CD14-positive monocyte (primary cell): Measurements from ENCODE around the gene MAGEB4. TPM values are rescaled to one million over a fixed set of nuclear protein-coding genes. Genes with fewer than 3 reads are reported as not detected.

Source experiments
- DNase-seq, 3 donors: peaks; one replicate each; pipeline ENCODE4 v3.0.0-alpha.2; 2011 to 2022
- H2AFZ ChIP-seq: 2 replicates; pipeline ENCODE4 v1.6.0; 2012; ENCODE audit warnings: mild to moderate bottlenecking, low read depth, low read length, inconsistent platforms; ENCODE audit not compliant: insufficient read depth, poor library complexity, severe bottlenecking
- H3K27ac ChIP-seq, 2 donors: 1 replicate in 1 of 2; 2 replicates in 1 of 2; pipeline ENCODE4 v1.5.1; 2012 to 2013; ENCODE audit warnings: low read length in 2 of 2, control low read depth in 1 of 2, inconsistent platforms in 1 of 2, low read depth in 1 of 2, mild to moderate bottlenecking in 1 of 2
- H3K27me3 ChIP-seq, 2 donors: one replicate each; pipeline versions ENCODE4 v1.6.0 to v1.6.1; 2011 to 2013; ENCODE audit warnings: low read length in 2 of 2; ENCODE audit not compliant: control insufficient read depth in 2 of 2, insufficient read depth in 2 of 2
- H3K36me3 ChIP-seq, 2 donors: replicated peaks in 1 of 2; 1 replicate in 1 of 2; 2 replicates in 1 of 2; pipeline versions ENCODE4 v1.5.1 to v1.6.1; 2012 to 2013; ENCODE audit warnings: low read length in 2 of 2, control low read depth in 1 of 2, inconsistent platforms in 1 of 2, mild to moderate bottlenecking in 1 of 2; ENCODE audit not compliant: insufficient read depth in 2 of 2, control insufficient read depth in 1 of 2
- H3K4me1 ChIP-seq, 2 donors: 1 replicate in 1 of 2; 2 replicates in 1 of 2; pipeline versions ENCODE4 v1.5.1 to v1.6.1; 2012 to 2013; ENCODE audit warnings: low read length in 2 of 2, control low read depth in 1 of 2, inconsistent platforms in 1 of 2, mild to moderate bottlenecking in 1 of 2, moderate library complexity in 1 of 2; ENCODE audit not compliant: insufficient read depth in 2 of 2, control insufficient read depth in 1 of 2
- H3K4me2 ChIP-seq: replicated peaks from 2 replicates; pipeline ENCODE3; 2012; ENCODE audit warnings: low read length, moderate library complexity, mild to moderate bottlenecking; ENCODE audit not compliant: poor library complexity, severe bottlenecking; ENCODE audit errors: extremely low read depth
- H3K4me3 ChIP-seq, 3 experiments: fragments of 200-600 bp in 1 of 3; sonication (generic) in 1 of 3; replicated peaks in 1 of 3; 1 replicate in 2 of 3; 2 replicates in 1 of 3; pipeline ENCODE4 v1.5.1; 2011 to 2013; ENCODE audit warnings: low read length in 3 of 3, mild to moderate bottlenecking in 3 of 3, control low read depth in 2 of 3, low read depth in 2 of 3, inconsistent platforms in 1 of 3, moderate library complexity in 1 of 3
- H3K79me2 ChIP-seq: 2 replicates; pipeline ENCODE4 v1.6.0; 2012; ENCODE audit warnings: mild to moderate bottlenecking, control low read depth, inconsistent platforms, low read length, moderate library complexity; ENCODE audit not compliant: insufficient read depth
- H3K9ac ChIP-seq: 2 replicates; pipeline ENCODE4 v1.6.0; 2017; ENCODE audit warnings: low read length, mild to moderate bottlenecking; ENCODE audit not compliant: insufficient read depth, poor library complexity, severe bottlenecking
- H3K9me3 ChIP-seq, 2 donors: replicated peaks in 1 of 2; 1 replicate in 1 of 2; 2 replicates in 1 of 2; pipeline versions ENCODE4 v1.5.1 to v1.6.1; 2012 to 2013; ENCODE audit warnings: low read length in 2 of 2, control low read depth in 1 of 2; ENCODE audit not compliant: control insufficient read depth in 1 of 2, insufficient read depth in 1 of 2
- H4K20me1 ChIP-seq: 2 replicates; pipeline ENCODE4 v1.6.0; 2012; ENCODE audit warnings: mild to moderate bottlenecking, low read length, control low read depth, moderate library complexity; ENCODE audit not compliant: insufficient read depth
- H3K27ac Mint-ChIP-seq, 7 donors: one replicate each; pipeline ENCODE4 v1.8.0; 2020; ENCODE audit warnings: mild to moderate bottlenecking in 7 of 7, mixed read lengths in 7 of 7, moderate library complexity in 6 of 7, inconsistent platforms in 2 of 7
- H3K27me3 Mint-ChIP-seq, 3 donors: one replicate each; pipeline ENCODE4 v1.8.0; 2021 to 2022; ENCODE audit warnings: low read depth in 3 of 3, mild to moderate bottlenecking in 3 of 3, mixed read lengths in 3 of 3, moderate library complexity in 3 of 3, inconsistent platforms in 1 of 3
- H3K36me3 Mint-ChIP-seq, 2 donors: one replicate each; pipeline ENCODE4 v1.8.0; 2020; ENCODE audit warnings: mixed read lengths in 2 of 2, inconsistent platforms in 1 of 2, mild to moderate bottlenecking in 1 of 2
- H3K4me1 Mint-ChIP-seq: one replicate; pipeline ENCODE4 v1.8.0; 2020; ENCODE audit warnings: mild to moderate bottlenecking, mixed read lengths
- H3K4me3 Mint-ChIP-seq, 2 donors: one replicate each; pipeline ENCODE4 v1.8.0; 2020; ENCODE audit warnings: mild to moderate bottlenecking in 2 of 2, mixed read lengths in 2 of 2, moderate library complexity in 1 of 2
- H3K9me3 Mint-ChIP-seq, 7 donors: one replicate each; pipeline ENCODE4 v1.8.0; 2020 to 2022; ENCODE audit warnings: mixed read lengths in 7 of 7, mild to moderate bottlenecking in 6 of 7, moderate library complexity in 6 of 7, inconsistent platforms in 2 of 7
- WGBS: methylation state at CpG from one replicate; pipeline ENCODE4 v1.1.5; 2013; ENCODE audit warnings: missing lambda C conversion rate; ENCODE audit not compliant: insufficient coverage; 5-methylcytosine and 5-hydroxymethylcytosine counted together
- intact Hi-C, 2 donors: fragments of 100-400 bp; cut with micrococcal nuclease; formaldehyde crosslinking; loops; one replicate each; pipeline versions ENCODE4 v1.15.0 to v1.15.1; 2023
- polyA plus RNA-seq, 3 donors: library from polyadenylated mRNA; depleted of rRNA in 1 of 3; unstranded in 2 of 3; stranded (reverse) in 1 of 3; fragments of 300-500 nt in 2 of 3; fragments of >200 nt in 1 of 3; fragmentation: Illumina TruSeq in 2 of 3; gene quantifications; 1 replicate in 2 of 3; 2 replicates in 1 of 3; pipeline ENCODE4 v1.2.3, GENCODE V29; 2012 to 2021
- TF ChIP-seq, protein P1 (sequence below): fragments of 200-600 bp; IDR thresholded peaks from one replicate; pipeline ENCODE4 v1.8.0; 2022; ENCODE audit warnings: antibody characterized with exemption, mild to moderate bottlenecking

MAGEB4 gene
- polyA plus RNA-seq, 3 donors = not detected

DNA sequence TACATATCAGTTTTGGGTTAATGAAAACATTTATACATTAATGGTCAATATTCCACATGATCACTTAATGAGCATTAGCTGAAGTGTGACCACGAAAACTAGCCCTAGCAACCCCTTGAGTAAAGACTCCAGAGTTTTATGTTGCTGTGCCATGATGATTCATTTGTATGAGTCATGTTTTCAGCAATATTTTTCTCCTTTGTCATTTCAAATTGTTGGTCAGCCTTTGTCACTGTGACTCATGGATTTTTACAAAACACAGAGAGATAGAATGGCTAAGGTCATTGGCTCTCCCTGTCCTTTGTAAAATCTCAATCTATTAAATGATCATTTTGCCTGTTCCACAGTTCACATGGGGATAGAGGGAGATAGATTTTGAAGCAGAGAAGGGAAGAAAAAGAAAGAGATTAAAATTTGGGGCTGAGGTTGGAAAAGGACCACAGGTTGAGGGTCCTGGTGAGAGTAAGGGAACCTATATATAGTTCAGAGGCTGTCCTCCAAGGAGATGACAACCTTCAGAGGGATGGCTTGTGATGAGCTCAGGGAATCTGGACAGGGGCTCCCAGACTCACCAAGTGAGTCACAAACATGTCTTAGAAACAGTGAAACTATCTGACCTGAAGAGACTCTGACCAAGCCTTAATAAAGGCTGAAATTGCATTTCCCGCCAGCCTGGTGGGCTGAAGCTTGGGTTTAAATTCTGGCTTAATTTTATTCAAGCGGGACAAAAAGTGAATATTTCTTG lies 41.8 kb downstream of the MAGEB4 start:
- H3K36me3 Mint-ChIP-seq = no peaks in the 10 kb centered on the region
- Histone ChIP-seq H3K79me2 (no peaks in the 10 kb centered on the region), H3K27ac (no peak overlapping the region), H3K36me3 (no peaks in the 10 kb centered on the region), H2AFZ (no peak overlapping the region), H4K20me1 (no peaks in the 10 kb centered on the region), H3K4me2 (no peak overlapping the region), H3K9me3 (no peaks in the 10 kb centered on the region), H3K27me3 (no peaks in the 10 kb centered on the region), H3K4me1 (no peaks in the 10 kb centered on the region), H3K9ac (no peak overlapping the region), H3K4me3 (no peak overlapping the region)
- no peak overlapping the region for H3K4me3 Mint-ChIP-seq
- H3K9me3 Mint-ChIP-seq = no peaks in the 10 kb centered on the region
- TF ChIP-seq, protein P1, sequence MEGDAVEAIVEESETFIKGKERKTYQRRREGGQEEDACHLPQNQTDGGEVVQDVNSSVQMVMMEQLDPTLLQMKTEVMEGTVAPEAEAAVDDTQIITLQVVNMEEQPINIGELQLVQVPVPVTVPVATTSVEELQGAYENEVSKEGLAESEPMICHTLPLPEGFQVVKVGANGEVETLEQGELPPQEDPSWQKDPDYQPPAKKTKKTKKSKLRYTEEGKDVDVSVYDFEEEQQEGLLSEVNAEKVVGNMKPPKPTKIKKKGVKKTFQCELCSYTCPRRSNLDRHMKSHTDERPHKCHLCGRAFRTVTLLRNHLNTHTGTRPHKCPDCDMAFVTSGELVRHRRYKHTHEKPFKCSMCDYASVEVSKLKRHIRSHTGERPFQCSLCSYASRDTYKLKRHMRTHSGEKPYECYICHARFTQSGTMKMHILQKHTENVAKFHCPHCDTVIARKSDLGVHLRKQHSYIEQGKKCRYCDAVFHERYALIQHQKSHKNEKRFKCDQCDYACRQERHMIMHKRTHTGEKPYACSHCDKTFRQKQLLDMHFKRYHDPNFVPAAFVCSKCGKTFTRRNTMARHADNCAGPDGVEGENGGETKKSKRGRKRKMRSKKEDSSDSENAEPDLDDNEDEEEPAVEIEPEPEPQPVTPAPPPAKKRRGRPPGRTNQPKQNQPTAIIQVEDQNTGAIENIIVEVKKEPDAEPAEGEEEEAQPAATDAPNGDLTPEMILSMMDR = no peak
- intact Hi-C loops = no loop called here
- no CpG with 5 or more reads among the region's 3 CpGs for WGBS
- peak; percentile 2 to 46 (median 11) for DNase-seq
- H3K4me1 Mint-ChIP-seq = peaks cover 4% of the 10 kb centered on the region
- H3K27me3 Mint-ChIP-seq = peaks cover 0 to 4% (median 0%) of the 10 kb centered on the region in 3 donors
- H3K27ac Mint-ChIP-seq = peak overlapping the region in 3 of 7 donors; percentile 10 to 44 (median 10)

Other genes with a start within 250 kb of the MAGEB4 start
- gene MAGEB2, start 26.4 kb upstream of the MAGEB4 start, polyA plus RNA-seq = not detected
- gene MAGEB3, start 11.3 kb upstream of the MAGEB4 start, polyA plus RNA-seq = not detected
- not detected for gene MAGEB1, start 5.1 kb downstream of the MAGEB4 start, polyA plus RNA-seq
- not detected for gene NR0B1, start 67.4 kb downstream of the MAGEB4 start, polyA plus RNA-seq